ENCODE measurements around the gene ACACA.

The ACACA gene

DNA sequence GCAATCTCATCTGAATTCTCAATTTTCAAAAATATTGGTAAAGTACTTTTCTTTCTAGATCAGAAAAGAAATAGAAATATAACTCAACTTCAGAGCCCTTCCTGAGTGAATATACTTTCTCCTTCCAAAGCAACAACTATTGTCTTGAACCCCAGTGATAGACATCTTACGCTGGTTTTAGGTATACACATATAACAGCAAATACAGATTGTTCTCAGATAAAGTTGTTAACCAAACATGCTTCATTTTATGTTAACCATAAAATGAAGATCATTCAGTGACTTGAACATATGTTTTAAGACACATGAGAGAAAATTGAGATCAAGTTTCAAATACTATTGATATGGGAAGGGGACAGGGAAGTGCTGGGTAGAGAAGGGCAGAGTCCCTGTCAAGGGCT is 84.5 kb downstream of the ACACA start:
- Histone ChIP-seq H3K27me3 (ENCODE audit: control insufficient read depth in 5 of 5, insufficient read depth in 4 of 5, low read length in 5 of 5) (no peaks in the 10 kb centered on the region), H3K4me1 (ENCODE audit: control insufficient read depth in 5 of 5, insufficient read depth in 5 of 5, low read length in 5 of 5) (peaks cover 0 to 9% (median 0%) of the 10 kb centered on the region in 5 donors), H3K36me3 (ENCODE audit: control insufficient read depth in 5 of 5, insufficient read depth in 5 of 5, low read length in 5 of 5) (peaks cover 0 to 4% (median 0%) of the 10 kb centered on the region in 5 donors), H3K9me3 (ENCODE audit: control insufficient read depth in 5 of 5, low read length in 5 of 5) (no peaks in the 10 kb centered on the region), H3K9ac (ENCODE audit: low read length in 5 of 5) (no peak overlapping the region), H3K27ac (ENCODE audit: low read depth, low read length) (no peak overlapping the region), H3K4me3 (ENCODE audit: low read depth in 1 of 5, low read length in 5 of 5) (no peak overlapping the region)

- Histone ChIP-seq H3K9me3 (ENCODE audit: control insufficient read depth in 5 of 5, low read length in 5 of 5) (no peaks in the 10 kb centered on the region), H3K27me3 (ENCODE audit: control insufficient read depth in 5 of 5, insufficient read depth in 4 of 5, low read length in 5 of 5) (no peaks in the 10 kb centered on the region), H3K27ac (ENCODE audit: low read depth, low read length) (no peak overlapping the region), H3K9ac (ENCODE audit: low read length in 5 of 5) (no peak overlapping the region), H3K4me3 (ENCODE audit: low read depth in 1 of 5, low read length in 5 of 5) (no peak overlapping the region), H3K36me3 (ENCODE audit: control insufficient read depth in 5 of 5, insufficient read depth in 5 of 5, low read length in 5 of 5) (peaks cover 0 to 10% (median 0%) of the 10 kb centered on the region in 5 donors), H3K4me1 (ENCODE audit: control insufficient read depth in 5 of 5, insufficient read depth in 5 of 5, low read length in 5 of 5) (peaks cover 0 to 4% (median 0%) of the 10 kb centered on the region in 5 donors)
Measured at GRCh38 chr17:37318931-37319594, 87.6 kb downstream of the ACACA start.

DNA sequence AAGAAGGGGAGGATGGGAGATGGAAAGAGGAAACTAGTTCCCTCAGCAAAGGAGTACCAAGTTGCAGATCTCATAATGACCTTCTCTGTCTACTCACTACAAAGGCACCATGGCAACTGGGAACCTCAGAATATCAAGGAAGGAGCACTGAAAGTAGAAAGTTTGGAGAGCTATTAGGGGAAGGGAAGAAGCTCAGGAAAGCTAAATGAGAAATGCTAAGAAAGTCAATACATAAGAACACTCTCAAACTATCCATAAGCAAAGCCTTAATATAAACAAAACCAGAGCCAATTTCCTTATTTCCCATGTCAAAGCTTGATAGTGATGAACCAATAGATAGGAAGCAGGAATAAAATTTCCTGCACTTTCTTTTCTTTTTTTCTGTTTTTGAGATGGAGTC is 88.8 kb downstream of the ACACA start:
- H3K4me1 ChIP-seq (ENCODE audit: control insufficient read depth in 5 of 5, insufficient read depth in 5 of 5, low read length in 5 of 5): peaks cover 0 to under 1% (median 0%) of the 10 kb centered on the region in 5 donors
- H3K36me3 ChIP-seq (ENCODE audit: control insufficient read depth in 5 of 5, insufficient read depth in 5 of 5, low read length in 5 of 5): peaks cover 0 to 8% (median 0%) of the 10 kb centered on the region in 5 donors
- H3K27ac ChIP-seq (ENCODE audit: low read depth, low read length): no peak overlapping the region
- H3K4me3 ChIP-seq (ENCODE audit: low read depth in 1 of 5, low read length in 5 of 5): no peak overlapping the region
- no peaks in the 10 kb centered on the region for H3K9me3 ChIP-seq (ENCODE audit: control insufficient read depth in 5 of 5, low read length in 5 of 5)
- no peaks in the 10 kb centered on the region for H3K27me3 ChIP-seq (ENCODE audit: control insufficient read depth in 5 of 5, insufficient read depth in 4 of 5, low read length in 5 of 5)
- H3K9ac ChIP-seq (ENCODE audit: low read length in 5 of 5): no peak overlapping the region

DNA sequence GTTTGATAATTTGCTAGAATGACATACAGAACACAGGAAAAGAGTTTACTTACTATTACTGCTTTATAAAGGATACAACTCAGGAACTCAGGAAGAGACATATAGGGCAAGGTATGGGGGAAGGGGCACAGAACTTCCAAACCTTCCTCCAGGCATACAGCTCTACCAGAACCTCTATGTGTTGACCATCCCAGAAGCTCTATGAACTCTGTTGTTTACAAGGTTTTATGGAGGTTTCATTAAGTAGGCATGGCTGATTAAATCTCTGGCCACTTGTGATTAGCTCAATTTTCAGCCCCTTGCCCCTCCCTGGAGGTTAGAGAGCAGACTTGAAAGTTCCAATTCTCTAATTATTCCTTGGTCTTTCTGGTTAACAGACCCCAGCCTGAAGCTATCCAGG is 91.0 kb downstream of the ACACA start:
- H3K9me3 ChIP-seq (ENCODE audit: control insufficient read depth in 5 of 5, low read length in 5 of 5): no peaks in the 10 kb centered on the region
- H3K4me1 ChIP-seq (ENCODE audit: control insufficient read depth in 5 of 5, insufficient read depth in 5 of 5, low read length in 5 of 5): no peaks in the 10 kb centered on the region
- H3K27me3 ChIP-seq (ENCODE audit: control insufficient read depth in 5 of 5, insufficient read depth in 4 of 5, low read length in 5 of 5): no peaks in the 10 kb centered on the region
- H3K4me3 ChIP-seq (ENCODE audit: low read depth in 1 of 5, low read length in 5 of 5): no peak overlapping the region
- H3K36me3 ChIP-seq (ENCODE audit: control insufficient read depth in 5 of 5, insufficient read depth in 5 of 5, low read length in 5 of 5): peaks cover 0 to 8% (median 0%) of the 10 kb centered on the region in 5 donors
- no peak overlapping the region for H3K27ac ChIP-seq (ENCODE audit: low read depth, low read length)
- H3K9ac ChIP-seq (ENCODE audit: low read length in 5 of 5): no peak overlapping the region

DNA sequence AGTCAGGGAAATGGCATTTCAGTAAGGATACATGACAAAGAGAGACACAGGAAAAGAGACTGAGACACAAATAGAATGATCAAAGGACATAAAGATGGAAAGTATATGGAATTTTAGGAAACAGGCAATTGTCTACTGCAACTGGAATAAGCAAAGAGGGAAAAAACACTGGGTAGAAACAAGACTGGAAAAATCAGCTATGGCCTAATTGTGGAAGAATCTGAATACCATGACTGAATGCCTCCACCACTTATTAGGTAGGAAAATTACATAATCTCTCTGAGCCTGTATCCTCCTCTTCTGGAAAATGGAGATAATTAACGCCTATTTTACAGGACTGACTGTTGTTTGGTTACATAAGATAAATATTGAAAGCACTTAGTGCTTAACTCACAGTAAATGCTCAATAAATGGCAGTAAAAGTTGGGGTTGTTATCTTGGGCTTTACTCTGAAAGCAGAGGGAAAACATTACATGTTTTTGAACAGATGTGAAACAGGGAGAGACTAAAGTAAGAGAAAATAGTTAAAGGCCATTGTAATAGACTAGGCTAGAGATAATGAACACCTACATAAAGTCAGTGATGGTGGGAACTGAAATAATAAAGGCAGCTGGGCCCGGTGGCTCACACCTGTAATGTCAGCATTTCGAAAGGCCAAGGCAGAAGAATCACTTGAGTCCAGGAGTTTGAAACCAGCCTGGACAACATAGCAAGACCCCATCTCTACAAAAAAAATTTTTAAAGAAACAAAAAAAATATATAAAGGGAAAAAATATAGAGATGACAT is 94.3 kb downstream of the ACACA start:
- no peak overlapping the region for H3K9ac ChIP-seq (ENCODE audit: low read length in 5 of 5)
- no peaks in the 10 kb centered on the region for H3K4me1 ChIP-seq (ENCODE audit: control insufficient read depth in 5 of 5, insufficient read depth in 5 of 5, low read length in 5 of 5)
- no peak overlapping the region for H3K4me3 ChIP-seq (ENCODE audit: low read depth in 1 of 5, low read length in 5 of 5)
- H3K27me3 ChIP-seq (ENCODE audit: control insufficient read depth in 5 of 5, insufficient read depth in 4 of 5, low read length in 5 of 5): no peaks in the 10 kb centered on the region
- H3K9me3 ChIP-seq (ENCODE audit: control insufficient read depth in 5 of 5, low read length in 5 of 5): no peaks in the 10 kb centered on the region
- peaks cover 0 to 8% (median 0%) of the 10 kb centered on the region in 5 donors for H3K36me3 ChIP-seq (ENCODE audit: control insufficient read depth in 5 of 5, insufficient read depth in 5 of 5, low read length in 5 of 5)
- no peak overlapping the region for H3K27ac ChIP-seq (ENCODE audit: low read depth, low read length)

- H3K9me3 ChIP-seq (ENCODE audit: control insufficient read depth in 5 of 5, low read length in 5 of 5): no peaks in the 10 kb centered on the region
- H3K4me1 ChIP-seq (ENCODE audit: control insufficient read depth in 5 of 5, insufficient read depth in 5 of 5, low read length in 5 of 5): no peaks in the 10 kb centered on the region
- H3K36me3 ChIP-seq (ENCODE audit: control insufficient read depth in 5 of 5, insufficient read depth in 5 of 5, low read length in 5 of 5): peaks cover 0 to 4% (median 0%) of the 10 kb centered on the region in 5 donors
- no peak overlapping the region for H3K9ac ChIP-seq (ENCODE audit: low read length in 5 of 5)
- no peaks in the 10 kb centered on the region for H3K27me3 ChIP-seq (ENCODE audit: control insufficient read depth in 5 of 5, insufficient read depth in 4 of 5, low read length in 5 of 5)
- H3K27ac ChIP-seq (ENCODE audit: low read depth, low read length): no peak overlapping the region
- H3K4me3 ChIP-seq (ENCODE audit: low read depth in 1 of 5, low read length in 5 of 5): no peak overlapping the region
Measured at GRCh38 chr17:37310940-37311339, 95.7 kb downstream of the ACACA start.

DNA sequence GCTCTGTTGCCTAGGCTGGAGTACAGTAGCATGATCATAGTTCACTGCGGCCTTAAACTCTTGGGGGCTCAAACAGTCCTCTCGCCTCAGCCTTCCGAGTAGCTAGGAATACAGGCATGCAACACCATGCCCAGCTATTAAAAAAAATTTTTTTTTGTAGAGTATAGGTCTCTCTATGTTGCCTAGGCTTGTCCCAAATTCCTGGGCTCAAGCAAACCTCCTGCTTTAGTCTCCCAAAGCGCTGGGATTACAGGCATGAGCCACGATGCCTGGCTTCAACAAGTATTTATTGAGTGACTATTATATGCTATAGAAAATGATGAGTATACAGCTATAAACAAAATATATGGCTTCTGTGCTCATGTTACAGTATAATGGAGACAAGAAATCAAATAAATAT is 97.6 kb downstream of the ACACA start:
- no peak overlapping the region for H3K9ac ChIP-seq (ENCODE audit: low read length in 5 of 5)
- H3K36me3 ChIP-seq (ENCODE audit: control insufficient read depth in 5 of 5, insufficient read depth in 5 of 5, low read length in 5 of 5): peaks cover 0 to 4% (median 0%) of the 10 kb centered on the region in 5 donors
- no peak overlapping the region for H3K27ac ChIP-seq (ENCODE audit: low read depth, low read length)
- H3K27me3 ChIP-seq (ENCODE audit: control insufficient read depth in 5 of 5, insufficient read depth in 4 of 5, low read length in 5 of 5): no peaks in the 10 kb centered on the region
- no peak overlapping the region for H3K4me3 ChIP-seq (ENCODE audit: low read depth in 1 of 5, low read length in 5 of 5)
- H3K9me3 ChIP-seq (ENCODE audit: control insufficient read depth in 5 of 5, low read length in 5 of 5): no peaks in the 10 kb centered on the region
- H3K4me1 ChIP-seq (ENCODE audit: control insufficient read depth in 5 of 5, insufficient read depth in 5 of 5, low read length in 5 of 5): no peaks in the 10 kb centered on the region

- Histone ChIP-seq H3K9ac (ENCODE audit: low read length in 5 of 5) (peak overlapping the region in 1 of 5 donors; percentile 35), H3K4me1 (ENCODE audit: control insufficient read depth in 5 of 5, insufficient read depth in 5 of 5, low read length in 5 of 5) (peaks cover 0 to 10% (median 0%) of the 10 kb centered on the region in 5 donors), H3K9me3 (ENCODE audit: control insufficient read depth in 5 of 5, low read length in 5 of 5) (no peaks in the 10 kb centered on the region), H3K27ac (ENCODE audit: low read depth, low read length) (no peak overlapping the region), H3K4me3 (ENCODE audit: low read depth in 1 of 5, low read length in 5 of 5) (no peak overlapping the region), H3K36me3 (ENCODE audit: control insufficient read depth in 5 of 5, insufficient read depth in 5 of 5, low read length in 5 of 5) (peaks cover 0 to 7% (median 2%) of the 10 kb centered on the region in 5 donors), H3K27me3 (ENCODE audit: control insufficient read depth in 5 of 5, insufficient read depth in 4 of 5, low read length in 5 of 5) (no peaks in the 10 kb centered on the region)
Measured at GRCh38 chr17:37305406-37305905, 101.2 kb downstream of the ACACA start.

GRCh38 chr17:37301288-37301687 is 105.3 kb downstream of the ACACA start:
- peaks cover 2 to 29% (median 9%) of the 10 kb centered on the region in 5 donors for H3K4me1 ChIP-seq (ENCODE audit: control insufficient read depth in 5 of 5, insufficient read depth in 5 of 5, low read length in 5 of 5)
- no peak overlapping the region for H3K9ac ChIP-seq (ENCODE audit: low read length in 5 of 5)
- H3K36me3 ChIP-seq (ENCODE audit: control insufficient read depth in 5 of 5, insufficient read depth in 5 of 5, low read length in 5 of 5): peaks cover 0 to 3% (median 2%) of the 10 kb centered on the region in 5 donors
- H3K27ac ChIP-seq (ENCODE audit: low read depth, low read length): no peak overlapping the region
- no peak overlapping the region for H3K4me3 ChIP-seq (ENCODE audit: low read depth in 1 of 5, low read length in 5 of 5)
- H3K27me3 ChIP-seq (ENCODE audit: control insufficient read depth in 5 of 5, insufficient read depth in 4 of 5, low read length in 5 of 5): no peaks in the 10 kb centered on the region
- no peaks in the 10 kb centered on the region for H3K9me3 ChIP-seq (ENCODE audit: control insufficient read depth in 5 of 5, low read length in 5 of 5)

DNA sequence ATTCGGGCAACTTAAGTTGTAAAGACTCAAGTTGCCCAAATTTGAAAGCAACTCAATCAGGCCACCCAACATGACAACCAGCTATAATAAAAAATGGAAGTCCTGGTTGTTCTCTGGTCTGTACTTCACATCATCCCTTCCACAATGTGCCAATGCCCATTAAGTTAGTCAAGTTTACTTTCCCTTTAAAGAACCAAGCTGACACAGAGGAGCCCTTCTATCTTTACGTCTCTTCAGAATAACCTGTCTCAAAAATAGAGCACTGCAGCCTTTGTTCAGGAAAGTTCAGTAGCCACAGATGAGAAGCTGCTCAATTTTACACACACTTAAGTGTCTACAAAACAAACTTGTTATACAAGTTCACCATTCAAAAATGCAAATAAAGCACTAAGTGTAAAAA is 106.0 kb downstream of the ACACA start:
- H3K27ac ChIP-seq (ENCODE audit: low read depth, low read length): no peak overlapping the region
- peaks cover 0 to 3% (median 2%) of the 10 kb centered on the region in 5 donors for H3K36me3 ChIP-seq (ENCODE audit: control insufficient read depth in 5 of 5, insufficient read depth in 5 of 5, low read length in 5 of 5)
- no peaks in the 10 kb centered on the region for H3K9me3 ChIP-seq (ENCODE audit: control insufficient read depth in 5 of 5, low read length in 5 of 5)
- no peak overlapping the region for H3K9ac ChIP-seq (ENCODE audit: low read length in 5 of 5)
- no peak overlapping the region for H3K4me3 ChIP-seq (ENCODE audit: low read depth in 1 of 5, low read length in 5 of 5)
- H3K4me1 ChIP-seq (ENCODE audit: control insufficient read depth in 5 of 5, insufficient read depth in 5 of 5, low read length in 5 of 5): peaks cover 2 to 29% (median 9%) of the 10 kb centered on the region in 5 donors
- no peaks in the 10 kb centered on the region for H3K27me3 ChIP-seq (ENCODE audit: control insufficient read depth in 5 of 5, insufficient read depth in 4 of 5, low read length in 5 of 5)
